A673 (cell line): ENCODE data around the gene IGSF22.

Source experiments
- CTCF ChIP-seq: fragments of 300-800, 200-600 bp; sonication (generic); conservative IDR thresholded peaks from 2 replicates; pipeline ENCODE4 v1.5.1; 2017; ENCODE audit warnings: low read depth, mild to moderate bottlenecking, antibody characterized with exemption, low read length, moderate library complexity, mixed read lengths
- EZH2 ChIP-seq: fragments of 200-600 bp; sonication (generic); IDR thresholded peaks from 2 replicates; pipeline ENCODE4 v1.6.1; 2017; ENCODE audit warnings: borderline replicate concordance, low read depth, mild to moderate bottlenecking, mixed read lengths, antibody characterized with exemption, low read length; ENCODE audit not compliant: poor library complexity, severe bottlenecking

GRCh38 chr11:18710545-18710944 lies 15.4 kb downstream of the IGSF22 start:
- no peak for TF ChIP-seq CTCF
- no peak for TF ChIP-seq EZH2
